Sigmoid colon (tissue), 7 donors: ENCODE results near the gene APBA1. TPM values are rescaled to one million over a fixed set of nuclear protein-coding genes. Genes with fewer than 3 reads are reported as not detected.

Source experiments
- DNase-seq: peaks from one replicate; pipeline ENCODE4 v3.0.0-alpha.2; 2019
- H3K27ac ChIP-seq, 4 donors: fragments of 200-600 bp; sonication (generic); one replicate each; pipeline ENCODE4 v1.5.1; 2016 to 2019; ENCODE audit warnings: mild to moderate bottlenecking in 1 of 4
- H3K27me3 ChIP-seq, 3 donors: fragments of 200-600 bp; sonication (generic); one replicate each; pipeline ENCODE4 v1.5.1; 2019; ENCODE audit warnings: mild to moderate bottlenecking in 1 of 3
- H3K36me3 ChIP-seq, 4 donors: fragments of 200-600 bp; sonication (generic); one replicate each; pipeline ENCODE4 v1.5.1; 2016 to 2019
- H3K4me1 ChIP-seq, 4 donors: fragments of 200-600 bp; sonication (generic); one replicate each; pipeline ENCODE4 v1.5.1; 2017 to 2019
- H3K4me3 ChIP-seq, 4 donors: fragments of 200-600 bp; sonication (generic); one replicate each; pipeline ENCODE4 v1.5.1; 2017 to 2019; ENCODE audit warnings: mild to moderate bottlenecking in 2 of 4, moderate library complexity in 1 of 4
- H3K9me3 ChIP-seq, 4 donors: fragments of 200-600 bp in 3 of 4; sonication (generic) in 3 of 4; one replicate each; pipeline versions ENCODE4 v1.5.1 to v1.6.1; 2013 to 2019
- CTCF ChIP-seq, 4 experiments: fragments of 450-650 bp in 3 of 4; fragments of 200-600 bp in 1 of 4; IDR thresholded peaks; one replicate each; pipeline ENCODE4 v1.5.1; 2016 to 2019; ENCODE audit warnings: antibody characterized with exemption in 4 of 4, mild to moderate bottlenecking in 3 of 4, moderate library complexity in 2 of 4
- EP300 ChIP-seq, 4 donors: sonication (generic); formaldehyde crosslinking; IDR thresholded peaks; one replicate each; pipeline ENCODE4 v1.6.1; 2017; ENCODE audit warnings: antibody characterized with exemption in 4 of 4
- POLR2A ChIP-seq, 2 donors: fragments of 450-650 bp; IDR thresholded peaks; one replicate each; pipeline ENCODE4 v1.6.1; 2016; ENCODE audit warnings: antibody characterized with exemption in 2 of 2, mild to moderate bottlenecking in 2 of 2, moderate library complexity in 2 of 2
- POLR2AphosphoS5 ChIP-seq, 4 donors: sonication (generic); formaldehyde crosslinking; IDR thresholded peaks; one replicate each; pipeline ENCODE4 v1.6.1; 2017; ENCODE audit warnings: antibody characterized with exemption in 4 of 4
- WGBS, 2 donors: extraction: QIAGEN DNeasy Blood & Tissue Kit; methylation state at CpG; one replicate each; pipeline ENCODE4 v1.1.7; 2013; 5-methylcytosine and 5-hydroxymethylcytosine counted together
- intact Hi-C: fragments of 100-400 bp; cut with DNase I; formaldehyde crosslinking; loops from one replicate; pipeline ENCODE4 v1.15.1; 2023
- polyA plus RNA-seq, 3 donors: library from polyadenylated mRNA; stranded (reverse); fragments of 200-250 nt; gene quantifications; one replicate each; pipeline ENCODE4 v1.2.3, GENCODE V29; 2013
- total RNA-seq, 4 donors: library from RNA; depleted of rRNA; stranded (reverse); fragments of >200 nt; gene quantifications; one replicate each; pipeline ENCODE4 v1.1.0, GENCODE V29; 2016
- donor health status: healthy with polysubstance abuse.
- donor health status: Bipolar disorder and iron deficiency.
- donor health status: healthy.

APBA1 gene
- total and polyA plus RNA-seq, 7 donors, result 1.7 to 6.7 (median 4.2) TPM

DNA sequence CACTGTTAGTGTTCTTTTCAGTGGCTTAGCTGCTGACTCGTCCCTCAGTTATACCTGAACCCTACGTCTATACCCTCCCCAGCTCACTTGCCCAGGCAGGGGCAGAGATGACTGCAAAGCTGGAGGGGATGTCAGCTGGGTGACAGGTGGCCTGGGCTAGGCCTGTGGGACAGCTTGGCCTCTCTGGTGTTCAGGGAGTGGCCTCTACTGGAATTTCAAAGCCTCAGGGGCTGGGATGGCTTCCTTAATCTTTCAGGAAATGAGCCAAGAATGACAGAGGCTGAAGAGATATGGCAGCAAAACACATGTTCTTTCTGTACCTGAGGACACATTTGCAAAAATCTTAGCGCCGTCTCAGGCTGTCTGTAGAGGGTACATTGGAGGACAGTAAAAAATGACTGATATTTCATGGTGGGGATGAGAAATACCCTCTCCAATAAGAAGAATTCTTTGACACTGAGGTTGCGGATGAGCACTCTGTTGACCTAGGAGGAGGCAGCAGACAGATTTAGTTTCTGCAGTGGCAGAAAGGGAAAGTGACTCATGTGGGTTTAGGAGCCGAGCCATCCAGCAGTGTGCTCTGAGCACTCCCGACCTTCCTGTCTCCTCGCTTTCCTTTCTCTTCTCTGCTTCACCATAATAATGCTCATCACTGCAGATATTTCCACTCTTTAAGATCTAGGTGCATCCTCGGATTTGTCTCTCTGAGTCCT is 292.7 kb downstream of the APBA1 start:
- peak overlapping the region in 3 of 4 donors; percentile 6 to 49 (median 27) for H3K27ac ChIP-seq
- peaks cover 0 to 39% (median 32%) of the 10 kb centered on the region in 4 donors for H3K4me1 ChIP-seq
- no peak for DNase-seq
- H3K9me3 ChIP-seq, result no peaks in the 10 kb centered on the region
- no peak overlapping the region for H3K4me3 ChIP-seq
- WGBS, 2 donors, result 77 to 83% methylated on average over 9 of the region's 9 CpGs
- H3K36me3 ChIP-seq, result peaks cover 0 to 6% (median 0%) of the 10 kb centered on the region in 4 donors
- TF ChIP-seq POLR2AphosphoS5 (IDR thresholded peaks at IDR 0.05), result no peak
- intact Hi-C loops, result no loop called here
- H3K27me3 ChIP-seq, result no peaks in the 10 kb centered on the region

DNA sequence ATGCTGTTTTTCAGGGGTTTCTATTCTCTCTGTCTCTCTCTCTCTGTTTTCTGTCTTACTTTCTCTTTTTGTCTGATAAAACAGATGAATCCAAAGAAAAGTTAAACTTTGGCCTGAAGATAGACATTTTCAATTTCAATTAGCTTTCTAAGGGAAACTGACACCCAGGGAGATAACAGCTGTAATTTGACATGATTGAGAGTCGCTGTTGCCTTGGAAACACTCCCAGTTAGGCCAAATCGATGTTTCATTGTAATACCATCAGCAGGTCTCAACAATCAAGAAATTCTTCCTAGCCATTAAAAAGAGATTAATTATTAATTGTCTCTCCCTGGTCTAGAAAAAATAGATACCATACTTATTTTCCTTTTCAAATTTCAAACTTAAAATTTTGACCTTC is 294.2 kb downstream of the APBA1 start:
- intact Hi-C loops, result no loop called here
- DNase-seq, result no peak
- Histone ChIP-seq H3K36me3 (no peaks in the 10 kb centered on the region), H3K27me3 (no peaks in the 10 kb centered on the region), H3K4me1 (peaks cover 0 to 39% (median 32%) of the 10 kb centered on the region in 4 donors), H3K27ac (no peak overlapping the region), H3K9me3 (no peaks in the 10 kb centered on the region), H3K4me3 (no peak overlapping the region)
- no peak for TF ChIP-seq EP300 (IDR thresholded peaks at IDR 0.05)
- TF ChIP-seq POLR2AphosphoS5 (IDR thresholded peaks at IDR 0.05), result no peak
- no peak for TF ChIP-seq POLR2A (IDR thresholded peaks at IDR 0.05)
- no peak for TF ChIP-seq CTCF (IDR thresholded peaks at IDR 0.05)
- 70 to 83% methylated on average over 2 of the region's 2 CpGs for WGBS, 2 donors

Other genes starting within 250 kb of the APBA1 start
- gene PTAR1, start 87.6 kb upstream of the APBA1 start, total RNA-seq, result 10 to 100 TPM; 39.5 to 79.6 (median 74.9) TPM
- 1 to 10 TPM; 7.2 to 9.9 (median 7.4) TPM for gene PTAR1, start 87.6 kb upstream of the APBA1 start, polyA plus RNA-seq
- gene CFAP95, start 148.4 kb upstream of the APBA1 start, total RNA-seq, result not detected
- gene CFAP95, start 148.4 kb upstream of the APBA1 start, polyA plus RNA-seq, result under 1 TPM in 1 of 3 donors, not detected in 2; 0.22 TPM